Measurements from ENCODE around the gene WASHC3.

GRCh38 chr12:102043928-102044327 lies 17.9 kb downstream of the WASHC3 start:
- TF ChIP-seq, protein P1, sequence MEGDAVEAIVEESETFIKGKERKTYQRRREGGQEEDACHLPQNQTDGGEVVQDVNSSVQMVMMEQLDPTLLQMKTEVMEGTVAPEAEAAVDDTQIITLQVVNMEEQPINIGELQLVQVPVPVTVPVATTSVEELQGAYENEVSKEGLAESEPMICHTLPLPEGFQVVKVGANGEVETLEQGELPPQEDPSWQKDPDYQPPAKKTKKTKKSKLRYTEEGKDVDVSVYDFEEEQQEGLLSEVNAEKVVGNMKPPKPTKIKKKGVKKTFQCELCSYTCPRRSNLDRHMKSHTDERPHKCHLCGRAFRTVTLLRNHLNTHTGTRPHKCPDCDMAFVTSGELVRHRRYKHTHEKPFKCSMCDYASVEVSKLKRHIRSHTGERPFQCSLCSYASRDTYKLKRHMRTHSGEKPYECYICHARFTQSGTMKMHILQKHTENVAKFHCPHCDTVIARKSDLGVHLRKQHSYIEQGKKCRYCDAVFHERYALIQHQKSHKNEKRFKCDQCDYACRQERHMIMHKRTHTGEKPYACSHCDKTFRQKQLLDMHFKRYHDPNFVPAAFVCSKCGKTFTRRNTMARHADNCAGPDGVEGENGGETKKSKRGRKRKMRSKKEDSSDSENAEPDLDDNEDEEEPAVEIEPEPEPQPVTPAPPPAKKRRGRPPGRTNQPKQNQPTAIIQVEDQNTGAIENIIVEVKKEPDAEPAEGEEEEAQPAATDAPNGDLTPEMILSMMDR (IDR thresholded peaks at IDR 0.05; ENCODE audit: extremely low read depth in 1 of 2, insufficient read depth in 1 of 2, low read depth in 1 of 2, low read length in 2 of 2), result no peak
- TF ChIP-seq POLR2A (IDR thresholded peaks at IDR 0.05; ENCODE audit: low read depth, low read length) (no peak), EZH2 (IDR thresholded peaks at IDR 0.05; ENCODE audit: borderline replicate concordance, low read depth, low read length, severe bottlenecking) (no peak), POLR2AphosphoS5 (IDR thresholded peaks at IDR 0.05; ENCODE audit: insufficient read depth, low read depth, low read length) (no peak), JUN (IDR thresholded peaks at IDR 0.05; ENCODE audit: borderline replicate concordance, insufficient read depth, insufficient read length, low read depth) (no peak), GATA2 (IDR thresholded peaks at IDR 0.05; ENCODE audit: insufficient read depth, insufficient read length, low read depth, low read length) (no peak), MYC (IDR thresholded peaks at IDR 0.05; ENCODE audit: low read depth, low read length) (no peak)
- TF ChIP-seq, protein P2, sequence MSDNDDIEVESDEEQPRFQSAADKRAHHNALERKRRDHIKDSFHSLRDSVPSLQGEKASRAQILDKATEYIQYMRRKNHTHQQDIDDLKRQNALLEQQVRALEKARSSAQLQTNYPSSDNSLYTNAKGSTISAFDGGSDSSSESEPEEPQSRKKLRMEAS (IDR thresholded peaks at IDR 0.05; ENCODE audit: insufficient read depth, insufficient read length), result no peak

Measured in endothelial cell of umbilical vein (primary cell).